ENCODE data around the gene NXT1. TPM values are rescaled to one million over a fixed set of nuclear protein-coding genes. Genes with fewer than 3 reads are reported as not detected.

The NXT1 gene
- total RNA-seq, 1 donor from 2014 or later, result 21.4 TPM

GRCh38 chr20:23391707-23392310 is 41.2 kb downstream of the NXT1 start:
- ATAC-seq, result no peak

- peak; percentile 29 for ATAC-seq
These were observed 43.6 kb downstream of the NXT1 start for GRCh38 chr20:23393996-23394775.

- no peak for ATAC-seq
These were observed 46.5 kb downstream of the NXT1 start for GRCh38 chr20:23396950-23397627.

- ATAC-seq, result peak; percentile 45
These were observed 47.4 kb downstream of the NXT1 start for GRCh38 chr20:23397961-23398360.

GRCh38 chr20:23399568-23400241 is 49.1 kb downstream of the NXT1 start:
- no peak for ATAC-seq

- no peak for ATAC-seq
These were observed 50.5 kb downstream of the NXT1 start for GRCh38 chr20:23401051-23401450.

GRCh38 chr20:23403751-23404150 is 53.2 kb downstream of the NXT1 start:
- ATAC-seq, result no peak

GRCh38 chr20:23404196-23404595 is 53.6 kb downstream of the NXT1 start:
- ATAC-seq, result peak; percentile 99

Other genes with a start within 250 kb of the NXT1 start
- gene GZF1, start 11.4 kb downstream of the NXT1 start, total RNA-seq, result 3.6 TPM
- 4.0 TPM for gene NAPB, start 70.7 kb downstream of the NXT1 start, total RNA-seq
- not detected for gene CSTL1, start 88.9 kb downstream of the NXT1 start, total RNA-seq
- gene CST11, start 102.1 kb downstream of the NXT1 start, total RNA-seq, result not detected
- not detected for gene CST8, start 140.3 kb downstream of the NXT1 start, total RNA-seq
- gene CST9L, start 217.7 kb downstream of the NXT1 start, total RNA-seq, result not detected

All from esophagus mucosa (tissue), 1 donor.